Tongue (tissue), 2 donors: ENCODE results near the gene SRSF11. TPM values are rescaled to one million over a fixed set of nuclear protein-coding genes. Genes with fewer than 3 reads are reported as not detected.
"Not testable (repeated sequence)": the region's sequence is repeated elsewhere in the genome, so short reads cannot be mapped to it uniquely, and the experiment has no call there.

Experiments
- DNase-seq: peaks from one replicate; pipeline ENCODE4 v3.0.0-alpha.2; 2015
- total RNA-seq: library from RNA; depleted of rRNA; stranded (reverse); fragments of >200 nt; gene quantifications from one replicate; pipeline ENCODE4 v1.2.3, GENCODE V29; 2014

Gene SRSF11
- 165 TPM for total RNA-seq

GRCh38 chr1:70221238-70222121, at the start of gene SRSF11:
Gene SRSF11 (plus strand): TSS chr1:70221380. CDS start chr1:70221637, 257 bp downstream.
- peak; percentile 98 for DNase-seq

- no peak for DNase-seq
Observed at GRCh38 chr1:70171512-70171911, 49.7 kb upstream of the SRSF11 start.

- not testable (repeated sequence) for DNase-seq
Observed at GRCh38 chr1:70185181-70185580, 36.0 kb upstream of the SRSF11 start.

- DNase-seq: no peak
Observed at GRCh38 chr1:70188522-70188921, 32.7 kb upstream of the SRSF11 start.

GRCh38 chr1:70190180-70190579, 31.0 kb upstream of the SRSF11 start:
- no peak for DNase-seq

GRCh38 chr1:70192446-70192845, 28.7 kb upstream of the SRSF11 start:
- not testable (repeated sequence) for DNase-seq

- no peak for DNase-seq
Observed at GRCh38 chr1:70194601-70195000, 26.6 kb upstream of the SRSF11 start.

- no peak for DNase-seq
Observed at GRCh38 chr1:70195342-70195741, 25.8 kb upstream of the SRSF11 start.

- DNase-seq: no peak
Observed at GRCh38 chr1:70196333-70196732, 24.8 kb upstream of the SRSF11 start.

GRCh38 chr1:70200065-70200464, 21.1 kb upstream of the SRSF11 start:
- no peak for DNase-seq

GRCh38 chr1:70202173-70202758, 18.9 kb upstream of the SRSF11 start:
- DNase-seq: no peak

- no peak for DNase-seq
Observed at GRCh38 chr1:70204139-70204538, 17.0 kb upstream of the SRSF11 start.

GRCh38 chr1:70204600-70204999, 16.6 kb upstream of the SRSF11 start:
- no peak for DNase-seq

GRCh38 chr1:70205071-70205433, 16.1 kb upstream of the SRSF11 start:
- no peak for DNase-seq

- DNase-seq: peak; percentile 98
Observed at GRCh38 chr1:70205434-70206118, 15.6 kb upstream of the SRSF11 start, which contains the start of gene LRRC40. Gene LRRC40 (minus strand): TSS chr1:70205579. CDS start chr1:70205540, 39 bp downstream.

- not testable (repeated sequence) for DNase-seq
Observed at GRCh38 chr1:70206833-70207232, 14.3 kb upstream of the SRSF11 start.

GRCh38 chr1:70207492-70207891, 13.7 kb upstream of the SRSF11 start:
- DNase-seq: no peak

GRCh38 chr1:70208292-70208691, 12.9 kb upstream of the SRSF11 start:
- no peak for DNase-seq

- no peak for DNase-seq
Observed at GRCh38 chr1:70210820-70211219, 10.4 kb upstream of the SRSF11 start.

GRCh38 chr1:70211541-70211940, 9.6 kb upstream of the SRSF11 start:
- DNase-seq: no peak

GRCh38 chr1:70220015-70220414, 1.2 kb upstream of the SRSF11 start:
- no peak for DNase-seq

GRCh38 chr1:70220517-70221237, 503 bp upstream of the SRSF11 start:
- DNase-seq: no peak
